ENCODE data around the gene SPG11. TPM values are rescaled to one million over a fixed set of nuclear protein-coding genes. Genes with fewer than 3 reads are reported as not detected.

The SPG11 gene
- total and polyA plus RNA-seq, 2 of the 13 experiments (the other 11 are each of a cell fraction or from before 2014, with no cell fraction given): 31.5 to 40.7 TPM

GRCh38 chr15:44588541-44588940, 74.9 kb downstream of the SPG11 start (continued):
- no peak for TF ChIP-seq ZNF609 (CRISPR knock-in tag; IDR thresholded peaks at IDR 0.05; ENCODE audit: borderline replicate concordance)
- no peak for TF ChIP-seq SMAD9 (CRISPR knock-in tag; IDR thresholded peaks at IDR 0.05)
- TF ChIP-seq HOMEZ (CRISPR knock-in tag; IDR thresholded peaks at IDR 0.05; ENCODE audit: low read depth): 0 out of 2 replicates have a peak, but pooled peaks have one; percentile 37
- TF ChIP-seq ZNF20 (CRISPR knock-in tag; IDR thresholded peaks at IDR 0.05): no peak
- 0 out of 2 replicates have a peak, but pooled peaks have one; percentile 37 for TF ChIP-seq ISL2 (CRISPR knock-in tag; IDR thresholded peaks at IDR 0.05)
- no peak for TF ChIP-seq NFYC (CRISPR knock-in tag; IDR thresholded peaks at IDR 0.05)
- TF ChIP-seq HNF4A (CRISPR knock-in tag; IDR thresholded peaks at IDR 0.05): peak; percentile 24; the same call in 1 of the 2 replicates
- no peak for TF ChIP-seq PAXIP1 (CRISPR knock-in tag; conservative IDR thresholded peaks at IDR 0.05)
- TF ChIP-seq FOXP1 (IDR thresholded peaks at IDR 0.05): no peak
- TF ChIP-seq FOXP1 (CRISPR knock-in tag; IDR thresholded peaks at IDR 0.05): peak; percentile 26; the same call in 1 of the 2 replicates
- 0 out of 2 replicates have a peak, but pooled peaks have one; percentile 25 for TF ChIP-seq BCL6 (CRISPR knock-in tag; IDR thresholded peaks at IDR 0.05)
- TF ChIP-seq EP300 (IDR thresholded peaks at IDR 0.05; ENCODE audit: low read depth in 2 of 2, low read length in 2 of 2): no peak
- TF ChIP-seq EP300 (CRISPR knock-in tag; IDR thresholded peaks at IDR 0.05; ENCODE audit: borderline replicate concordance): no peak
- no peak for TF ChIP-seq UBTF (CRISPR knock-in tag; IDR thresholded peaks at IDR 0.05)
- TF ChIP-seq KDM2A (CRISPR knock-in tag; IDR thresholded peaks at IDR 0.05; ENCODE audit: borderline replicate concordance, low read depth): no peak
- TF ChIP-seq DRAP1 (CRISPR knock-in tag; IDR thresholded peaks at IDR 0.05): no peak
- peak; percentile 62 for TF ChIP-seq TCF7 (IDR thresholded peaks at IDR 0.05; ENCODE audit: low read depth)
- no peak for TF ChIP-seq YY1 (IDR thresholded peaks at IDR 0.05; ENCODE audit: insufficient read depth, insufficient replicate concordance, low read depth, low read length)
- TF ChIP-seq ZNF225 (CRISPR knock-in tag; IDR thresholded peaks at IDR 0.05): no peak
